A549 treated with AZD2906 at 1 μM for 4 hours (cell line): ENCODE data around the gene BRICD5. TPM values are rescaled to one million over a fixed set of nuclear protein-coding genes. Genes with fewer than 3 reads are reported as not detected.

Experiments used
- total RNA-seq: library from RNA; stranded (reverse); fragments of 200-300 nt; extraction: Qiagen RNA extraction; gene quantifications from 5 replicates; pipeline ENCODE4 v1.2.3, GENCODE V29; 2022

Gene BRICD5
- total RNA-seq, result 1.5 to 4.8 TPM (median 3.4 TPM) in 5 replicates

DNA sequence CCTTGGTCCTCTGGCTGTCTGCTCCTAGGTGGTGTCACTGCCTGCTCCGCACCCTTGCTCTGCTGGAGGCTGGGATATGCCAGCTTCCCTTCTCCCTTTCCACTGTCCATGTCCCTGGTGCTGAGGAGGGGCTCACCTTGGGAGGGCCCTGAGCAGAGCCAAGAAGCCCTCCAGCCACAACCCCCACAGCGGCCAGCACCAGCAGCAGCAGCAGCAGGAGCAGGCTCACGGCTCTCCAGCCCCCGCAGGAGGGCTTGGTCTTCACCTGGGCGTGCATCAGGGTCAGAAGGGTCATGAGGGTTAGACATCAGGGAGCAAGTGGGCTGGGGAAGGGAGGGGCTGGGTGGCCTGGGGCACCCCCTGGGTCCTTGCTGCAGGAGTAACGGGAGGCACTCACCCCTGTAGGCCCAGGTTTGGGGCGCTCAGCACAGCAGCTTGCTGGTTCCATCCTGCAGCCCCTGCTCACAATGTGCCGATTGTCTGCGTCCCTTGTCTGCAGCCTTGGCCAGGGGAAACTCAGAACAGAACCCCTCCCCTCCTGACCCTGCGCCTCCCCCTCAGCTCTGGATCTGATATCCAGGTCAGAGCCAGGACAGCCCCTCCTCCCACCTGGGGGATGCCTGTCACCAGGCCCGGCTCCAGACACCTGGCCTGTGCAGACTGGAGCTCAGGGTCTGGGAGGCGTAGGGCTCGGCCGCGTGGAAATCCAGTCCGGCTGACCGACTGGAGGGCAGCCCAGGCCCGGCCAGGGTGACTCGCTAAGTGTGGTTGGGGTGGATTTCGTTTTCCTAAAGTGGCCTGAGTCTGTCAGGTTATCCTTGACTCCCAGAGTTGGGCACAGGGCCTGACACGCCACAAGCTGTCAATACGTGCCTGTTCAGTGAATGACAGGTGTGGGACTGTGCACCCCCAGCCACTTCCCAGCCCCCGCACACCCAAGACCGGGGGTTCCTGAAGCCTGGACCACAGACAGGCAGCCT lies at the start of gene BRICD5:
BRICD5 (minus strand) TSS at position 478 of the 980 bp plus-strand sequence; CDS start at position 448, 30 bp downstream.

DNA sequence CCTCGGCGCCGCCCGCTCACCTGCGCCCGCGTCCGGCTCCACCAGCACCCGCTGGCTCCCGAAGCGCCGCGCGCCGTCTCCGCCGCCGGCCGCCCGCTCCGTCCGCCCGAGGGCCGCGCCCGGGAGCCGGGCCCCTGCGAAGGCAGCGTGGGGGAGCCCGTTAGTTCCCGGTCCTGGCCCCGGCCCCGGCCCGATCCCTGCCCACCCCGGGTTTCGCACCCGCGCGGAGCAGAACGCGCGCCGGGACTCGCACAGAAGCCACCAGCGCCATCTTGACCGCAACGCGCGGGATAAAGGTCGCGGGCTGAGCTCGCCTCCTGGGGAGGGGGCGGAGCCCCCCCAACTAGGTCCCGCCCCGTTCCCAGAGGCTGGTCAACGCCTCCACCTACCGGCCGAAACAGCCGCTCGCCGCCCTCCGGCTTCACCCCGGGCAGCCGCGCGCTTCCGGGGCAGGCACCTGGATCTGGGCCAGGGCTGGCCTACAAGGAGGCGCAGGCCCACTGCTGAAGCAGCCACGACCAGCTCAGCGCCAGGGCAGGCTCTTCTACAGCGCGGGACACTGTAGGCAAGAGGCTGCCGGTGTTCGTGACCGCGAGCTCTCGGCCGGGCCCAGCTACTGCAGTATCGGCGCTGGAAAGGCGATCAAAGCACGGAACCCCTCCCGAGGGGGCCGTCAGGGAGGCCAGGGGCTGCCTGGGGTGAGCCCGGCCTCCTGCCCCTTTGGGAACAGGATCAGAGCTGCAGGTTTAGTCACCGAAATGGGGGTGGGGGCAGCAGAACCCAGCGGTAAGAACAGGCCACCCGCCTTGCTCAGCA lies 40.8 kb upstream of the BRICD5 start, which contains the start of gene ECI1:
ECI1 (minus strand) TSS at position 292 of the 816 bp plus-strand sequence; CDS start at position 271, 21 bp downstream.

DNA sequence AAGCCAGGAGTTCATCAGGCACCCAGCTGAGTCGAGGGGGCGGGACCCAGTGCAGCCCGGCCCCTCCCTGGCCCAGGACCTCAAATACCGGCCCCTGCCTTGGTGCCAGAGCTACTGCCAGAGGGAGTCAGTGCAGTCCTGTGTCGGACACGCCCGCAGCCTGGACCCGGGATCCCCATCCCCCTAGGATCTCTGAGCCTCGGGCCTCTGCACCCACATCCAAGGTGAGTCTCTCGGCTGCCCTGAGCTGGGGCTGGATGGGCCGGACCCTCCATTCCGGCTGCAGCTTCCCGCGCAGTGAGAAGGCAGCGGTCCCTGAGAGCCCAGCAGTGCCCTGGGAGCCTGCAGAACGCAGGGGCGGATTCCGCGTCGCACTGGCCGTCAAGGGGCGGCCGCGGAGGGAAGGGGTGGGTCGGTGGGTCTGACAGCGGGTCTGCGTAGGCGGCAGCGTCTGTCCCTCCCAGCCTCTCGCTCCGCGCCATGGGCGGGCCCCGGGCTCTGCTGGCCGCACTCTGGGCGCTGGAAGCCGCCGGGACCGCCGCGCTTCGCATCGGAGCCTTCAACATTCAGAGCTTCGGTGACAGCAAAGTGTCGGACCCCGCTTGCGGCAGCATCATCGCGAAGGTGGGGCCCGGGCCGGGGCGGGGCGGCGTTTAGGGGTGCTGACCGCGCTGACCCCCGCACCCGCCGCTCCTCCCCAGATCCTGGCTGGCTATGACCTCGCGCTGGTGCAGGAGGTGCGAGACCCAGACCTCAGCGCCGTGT lies 25.9 kb upstream of the BRICD5 start, which contains the start of gene DNASE1L2:
DNASE1L2 (plus strand) TSS at position 108 of the 765 bp plus-strand sequence; CDS start at position 481, 373 bp downstream.

DNA sequence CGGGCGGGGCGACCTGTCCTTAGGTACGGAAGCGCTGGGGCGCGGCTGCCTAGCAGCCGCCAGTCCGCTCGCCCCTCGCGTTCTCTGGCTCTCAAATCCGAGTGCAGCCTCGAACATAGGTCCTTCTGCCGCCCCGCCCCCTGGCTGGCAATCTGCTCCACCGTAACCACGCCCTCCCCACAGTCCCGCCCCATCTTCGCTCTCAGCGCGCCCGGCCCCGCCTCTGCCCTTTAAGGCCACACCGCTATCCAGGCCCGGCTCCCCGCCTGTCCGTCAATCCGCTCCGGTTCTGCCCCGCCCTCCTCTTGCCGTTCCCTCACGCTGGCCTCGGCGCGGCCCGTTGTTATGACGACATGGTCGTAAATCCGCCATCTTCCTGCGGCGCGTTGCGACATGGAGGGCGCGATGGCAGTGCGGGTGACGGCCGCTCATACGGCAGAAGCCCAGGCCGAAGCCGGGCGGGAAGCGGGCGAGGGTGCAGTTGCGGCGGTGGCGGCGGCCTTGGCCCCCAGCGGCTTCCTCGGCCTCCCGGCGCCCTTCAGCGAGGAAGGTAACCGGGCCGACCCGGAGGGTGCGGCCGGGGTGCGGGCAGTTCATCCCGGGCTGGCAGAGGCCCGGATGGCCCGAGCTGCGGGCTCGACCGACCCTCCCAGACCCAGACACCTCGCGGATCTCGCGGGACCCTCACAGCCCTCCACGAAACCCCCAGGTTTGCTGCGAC lies 12.7 kb upstream of the BRICD5 start, which contains the start of gene E4F1:
E4F1 (plus strand) TSS at position 371 of the 721 bp plus-strand sequence; CDS start at position 394, 23 bp downstream.

DNA sequence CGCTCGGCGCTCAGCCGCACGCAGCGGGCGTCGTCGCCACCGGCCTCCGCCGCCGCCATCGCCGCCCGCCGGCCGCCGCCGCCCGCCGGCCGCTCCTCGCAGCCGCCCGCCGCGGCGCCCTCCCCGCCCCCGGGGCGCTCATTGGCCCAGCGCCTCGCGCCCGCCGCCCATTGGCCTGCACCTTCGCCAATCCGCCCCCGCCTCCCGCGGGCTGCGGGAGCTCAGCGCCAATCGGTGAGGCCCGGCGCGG lies 4.0 kb upstream of the BRICD5 start, which contains the start of gene PGP:
PGP (minus strand) TSS at position 122 of the 250 bp plus-strand sequence; CDS start at position 59, 63 bp downstream.

DNA sequence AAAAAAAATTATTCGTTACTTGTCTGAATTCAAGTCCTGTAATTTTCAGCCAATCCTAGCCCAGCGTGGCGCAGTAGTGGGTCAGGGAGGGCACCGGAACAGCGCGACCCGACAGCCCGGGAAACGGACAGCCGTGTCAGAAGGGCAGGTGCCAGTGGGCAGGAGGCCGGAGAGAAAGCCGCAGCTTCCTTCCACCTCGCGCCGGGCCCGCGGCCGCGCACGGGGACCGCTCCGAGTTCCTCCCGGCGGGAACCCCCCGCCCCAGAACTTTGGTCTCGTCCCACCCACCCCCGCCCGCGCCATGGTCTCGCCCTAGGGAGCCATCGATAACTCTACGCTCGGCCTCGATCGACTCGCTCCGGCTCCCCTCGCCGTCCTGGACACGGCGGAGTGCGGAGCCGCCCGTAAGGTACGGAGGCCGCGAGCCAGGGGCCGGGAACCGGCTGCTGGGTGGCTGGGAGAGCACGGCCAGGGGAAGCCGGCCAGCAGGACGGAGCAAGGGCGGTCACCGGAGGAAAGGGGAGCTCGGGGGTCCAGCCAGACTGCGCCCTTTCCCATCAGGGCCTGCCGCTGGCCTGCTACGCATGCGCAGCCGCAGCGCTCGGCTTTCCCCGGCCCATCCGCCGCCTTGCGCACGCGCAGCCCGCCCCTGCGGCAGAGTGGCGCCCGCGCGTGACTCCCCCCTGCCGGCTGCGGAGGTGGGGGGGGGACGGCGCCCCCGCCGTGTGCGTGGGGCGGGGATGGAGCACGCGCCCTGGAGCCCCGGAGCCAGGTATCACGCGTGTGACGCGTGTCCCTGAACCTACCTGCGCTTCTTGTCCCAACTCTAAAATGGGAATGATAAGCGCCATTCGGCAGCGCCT lies 5.3 kb downstream of the BRICD5 start, which contains the start of gene MLST8:
MLST8 (plus strand) TSS at position 351 of the 863 bp plus-strand sequence. CDS start 632 bp downstream, outside the sequence.

DNA sequence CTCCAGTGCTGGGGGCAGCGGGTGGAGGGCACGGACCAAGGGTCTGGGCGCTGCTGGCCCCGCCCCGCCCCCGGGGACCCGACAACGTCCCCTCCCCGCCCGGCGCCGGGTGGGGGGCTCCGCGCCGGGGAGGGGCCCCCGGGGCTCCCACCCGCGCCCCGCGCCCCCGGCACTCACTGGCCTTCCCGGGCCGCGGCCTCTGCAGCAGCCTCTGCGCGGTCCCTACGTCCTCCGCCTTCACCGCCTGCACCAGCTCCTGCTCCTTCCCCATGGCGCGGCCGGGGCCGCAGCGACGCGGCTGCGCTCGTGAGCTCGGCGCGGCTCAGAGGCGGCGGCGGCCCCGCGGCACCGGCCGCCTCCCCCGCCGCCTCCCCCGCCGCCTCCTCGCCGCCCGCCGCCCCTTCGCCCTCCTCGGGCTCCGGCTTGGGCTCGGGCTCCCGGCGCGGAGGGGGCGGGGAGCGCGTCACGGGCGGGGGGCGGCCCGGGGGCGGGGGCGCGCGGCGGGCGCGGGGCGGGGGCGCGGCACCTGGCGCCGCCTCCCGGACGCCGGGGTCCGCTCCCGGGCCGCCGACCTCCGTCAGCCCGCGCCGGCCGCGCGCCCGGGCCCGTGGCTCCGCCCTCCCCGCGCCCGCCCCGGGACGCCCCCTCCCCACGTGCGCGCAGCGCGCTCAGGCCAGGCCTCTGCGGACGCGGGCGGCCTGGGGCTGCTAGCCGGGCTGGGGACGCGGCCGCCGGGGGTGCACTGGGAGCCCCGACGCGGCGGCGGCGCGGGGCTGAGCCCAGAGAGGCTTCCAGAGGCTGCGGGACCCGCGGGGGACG lies 14.3 kb downstream of the BRICD5 start, which contains the start of gene CASKIN1:
CASKIN1 (minus strand) TSS at position 444 of the 819 bp plus-strand sequence; CDS start at position 271, 173 bp downstream.

Other genes starting within 250 kb of the BRICD5 start
- 3,695 to 5,624 TPM (median 5,467 TPM) in 5 replicates for gene RPS2, start 246.0 kb downstream of the BRICD5 start, total RNA-seq
- not detected in 5 replicates for gene RNF151, start 244.0 kb downstream of the BRICD5 start, total RNA-seq
- gene TBL3, start 238.8 kb downstream of the BRICD5 start, total RNA-seq, result 31.6 to 41.2 TPM (median 38.0 TPM) in 5 replicates
- gene NOXO1, start 229.4 kb downstream of the BRICD5 start, total RNA-seq, result 0.08 to 0.31 TPM (median 0.28 TPM) in 5 replicates
- 23.0 to 44.4 TPM (median 40.1 TPM) in 5 replicates for gene GFER, start 226.7 kb downstream of the BRICD5 start, total RNA-seq
- 5.0 to 9.3 TPM (median 8.2 TPM) in 5 replicates for gene SYNGR3, start 220.9 kb downstream of the BRICD5 start, total RNA-seq
- 47.7 to 63.8 TPM (median 61.2 TPM) in 5 replicates for gene ZNF598, start 201.0 kb downstream of the BRICD5 start, total RNA-seq
- 0.65 to 1.4 TPM (median 0.88 TPM) in 5 replicates for gene NPW, start 191.1 kb downstream of the BRICD5 start, total RNA-seq
- 45.2 to 69.1 TPM (median 66.9 TPM) in 5 replicates for gene NHERF2, start 184.0 kb downstream of the BRICD5 start, total RNA-seq
- 36.2 to 51.1 TPM (median 47.9 TPM) in 5 replicates for gene NTHL1, start 163.0 kb downstream of the BRICD5 start, total RNA-seq
- gene TSC2, start 162.9 kb downstream of the BRICD5 start, total RNA-seq, result 32.0 to 40.6 TPM (median 34.1 TPM) in 5 replicates
- 34.4 to 54.4 TPM (median 49.3 TPM) in 5 replicates for gene PKD1, start 75.0 kb downstream of the BRICD5 start, total RNA-seq
- 1.9 to 4.4 TPM (median 3.3 TPM) in 5 replicates for gene RAB26, start 62.2 kb downstream of the BRICD5 start, total RNA-seq
- 39.0 to 55.8 TPM (median 49.7 TPM) in 5 replicates for gene TRAF7, start 55.1 kb downstream of the BRICD5 start, total RNA-seq
- gene CASKIN1, start 14.3 kb downstream of the BRICD5 start, total RNA-seq, result 0.23 to 1.00 TPM (median 0.47 TPM) in 5 replicates
- 39.9 to 53.2 TPM (median 51.0 TPM) in 5 replicates for gene MLST8, start 5.4 kb downstream of the BRICD5 start, total RNA-seq
- gene PGP, start 4.0 kb upstream of the BRICD5 start, total RNA-seq, result 14.8 to 35.7 TPM (median 32.9 TPM) in 5 replicates
- 18.7 to 26.9 TPM (median 24.7 TPM) in 5 replicates for gene E4F1, start 12.7 kb upstream of the BRICD5 start, total RNA-seq
- 0.60 to 1.7 TPM (median 1.3 TPM) in 5 replicates for gene DNASE1L2, start 25.6 kb upstream of the BRICD5 start, total RNA-seq
- 48.5 to 95.5 TPM (median 93.6 TPM) in 5 replicates for gene ECI1, start 40.7 kb upstream of the BRICD5 start, total RNA-seq
- 252 to 288 TPM (median 261 TPM) in 5 replicates for gene RNPS1, start 57.3 kb upstream of the BRICD5 start, total RNA-seq
- 17.3 to 21.9 TPM (median 20.6 TPM) in 5 replicates for gene ABCA3, start 129.9 kb upstream of the BRICD5 start, total RNA-seq
- 20.2 to 23.1 TPM (median 21.1 TPM) in 5 replicates for gene CCNF, start 218.6 kb upstream of the BRICD5 start, total RNA-seq
- gene TEDC2, start 249.2 kb upstream of the BRICD5 start, total RNA-seq, result 15.9 to 20.9 TPM (median 18.9 TPM) in 5 replicates